ENCODE measurements around the gene GAB2.
A peak's percentile ranks its signal among the peaks of the same experiment; 100 is the strongest.
"Not testable (repeated sequence)": the region's sequence is repeated elsewhere in the genome, so short reads cannot be mapped to it uniquely, and the experiment has no call there.

Gene GAB2

DNA sequence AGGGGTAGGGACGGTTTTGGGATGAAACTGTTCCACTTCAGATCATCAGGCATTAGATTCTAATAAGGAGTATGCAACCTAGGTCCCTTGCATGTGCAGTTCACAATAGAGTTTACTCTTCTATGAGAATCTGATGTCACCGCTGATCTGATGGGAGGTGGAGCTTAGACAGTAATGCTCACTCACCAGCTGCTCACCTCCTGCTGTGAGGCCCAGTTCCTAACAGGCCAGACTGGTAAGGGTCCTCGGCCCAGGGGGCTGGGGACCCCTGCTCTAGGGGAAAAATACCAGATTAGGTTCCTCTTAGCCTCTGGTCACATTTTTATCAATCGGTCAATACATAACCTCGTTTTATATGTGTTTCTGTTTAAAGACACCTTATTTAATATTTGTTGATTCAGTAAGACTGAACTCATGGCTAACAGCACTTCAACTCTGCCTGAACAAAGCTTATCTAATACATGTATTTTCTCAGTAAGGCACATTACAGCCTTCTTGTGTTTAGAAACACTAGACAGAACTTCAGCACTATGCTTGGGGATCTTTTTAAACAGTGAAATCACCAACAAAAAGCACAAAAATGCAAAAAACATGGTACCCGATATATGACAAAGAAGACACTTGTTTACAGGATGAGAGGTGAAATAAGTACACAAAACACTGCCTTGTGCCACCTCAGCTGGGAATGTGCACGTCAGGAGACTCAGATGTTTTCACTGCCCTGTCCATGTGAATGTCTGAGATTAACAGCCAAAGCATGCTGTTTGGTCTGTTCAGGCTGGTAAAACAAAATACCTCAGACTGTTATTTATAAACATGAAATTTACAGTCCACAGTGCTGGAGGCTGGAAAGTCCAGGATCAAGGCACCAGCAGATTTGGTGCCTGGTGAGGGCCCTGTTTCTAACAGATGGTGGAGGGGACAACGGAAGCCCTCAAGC lies 121.4 kb downstream of the GAB2 start:
- Histone ChIP-seq H3K27ac (ENCODE audit: low read length) (peak overlapping the region; percentile 88), H3K27me3 (ENCODE audit: insufficient read depth, low read length, poor library complexity) (no peaks in the 10 kb centered on the region), H3K36me3 (ENCODE audit: insufficient read depth, low read length) (peaks cover 16% of the 10 kb centered on the region), H3K4me1 (ENCODE audit: insufficient read depth, low read length) (peaks cover 94% of the 10 kb centered on the region), H3K79me2 (ENCODE audit: insufficient read depth, low read length) (peaks cover 79% of the 10 kb centered on the region), H3K9me3 (ENCODE audit: insufficient read depth, low read length, severe bottlenecking) (no peaks in the 10 kb centered on the region), H3K4me3 (ENCODE audit: low read depth in 1 of 2, low read length in 2 of 2) (no peak overlapping the region), H4K20me1 (ENCODE audit: insufficient read depth, low read length) (no peaks in the 10 kb centered on the region), H3K9ac (ENCODE audit: low read depth, low read length) (peak overlapping the region; percentile 12; the same call in 1 of the 2 replicates), H3K4me2 (ENCODE audit: insufficient read depth, low read length) (no peak overlapping the region), H2AFZ (ENCODE audit: low read depth, low read length) (no peak overlapping the region)
- TF ChIP-seq, protein P1, sequence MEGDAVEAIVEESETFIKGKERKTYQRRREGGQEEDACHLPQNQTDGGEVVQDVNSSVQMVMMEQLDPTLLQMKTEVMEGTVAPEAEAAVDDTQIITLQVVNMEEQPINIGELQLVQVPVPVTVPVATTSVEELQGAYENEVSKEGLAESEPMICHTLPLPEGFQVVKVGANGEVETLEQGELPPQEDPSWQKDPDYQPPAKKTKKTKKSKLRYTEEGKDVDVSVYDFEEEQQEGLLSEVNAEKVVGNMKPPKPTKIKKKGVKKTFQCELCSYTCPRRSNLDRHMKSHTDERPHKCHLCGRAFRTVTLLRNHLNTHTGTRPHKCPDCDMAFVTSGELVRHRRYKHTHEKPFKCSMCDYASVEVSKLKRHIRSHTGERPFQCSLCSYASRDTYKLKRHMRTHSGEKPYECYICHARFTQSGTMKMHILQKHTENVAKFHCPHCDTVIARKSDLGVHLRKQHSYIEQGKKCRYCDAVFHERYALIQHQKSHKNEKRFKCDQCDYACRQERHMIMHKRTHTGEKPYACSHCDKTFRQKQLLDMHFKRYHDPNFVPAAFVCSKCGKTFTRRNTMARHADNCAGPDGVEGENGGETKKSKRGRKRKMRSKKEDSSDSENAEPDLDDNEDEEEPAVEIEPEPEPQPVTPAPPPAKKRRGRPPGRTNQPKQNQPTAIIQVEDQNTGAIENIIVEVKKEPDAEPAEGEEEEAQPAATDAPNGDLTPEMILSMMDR (IDR thresholded peaks at IDR 0.05; ENCODE audit: borderline replicate concordance, extremely low read depth, low read length, poor library complexity, severe bottlenecking), result no peak
- no peak for TF ChIP-seq EZH2 (IDR thresholded peaks at IDR 0.05; ENCODE audit: borderline replicate concordance, low read depth, low read length, severe bottlenecking)
- ATAC-seq (ENCODE audit: insufficient read depth, low read depth) (no peak), DNase-seq (peak; percentile 42)

DNA sequence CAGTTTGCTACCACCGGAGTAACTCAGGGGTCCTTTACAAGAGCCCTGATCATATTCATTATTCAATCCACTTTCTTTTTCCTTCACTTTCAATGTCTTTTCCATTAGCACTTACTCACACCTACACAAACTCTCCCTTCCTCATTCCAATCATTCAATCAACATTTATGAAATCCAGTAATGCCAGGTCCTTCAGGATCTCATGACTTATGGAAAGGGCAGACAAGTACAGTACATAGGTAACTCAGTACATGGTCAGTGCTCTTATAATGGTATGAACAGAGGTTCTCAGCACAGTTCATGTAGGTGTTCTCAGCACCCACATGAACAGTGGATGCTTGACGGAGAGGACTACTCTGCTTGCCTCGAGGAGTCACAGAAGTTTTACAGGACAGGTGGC lies 122.3 kb downstream of the GAB2 start:
- peaks cover 94% of the 10 kb centered on the region for H3K4me1 ChIP-seq (ENCODE audit: insufficient read depth, low read length)
- peaks cover 75% of the 10 kb centered on the region for H3K79me2 ChIP-seq (ENCODE audit: insufficient read depth, low read length)
- H3K36me3 ChIP-seq (ENCODE audit: insufficient read depth, low read length), result peaks cover 16% of the 10 kb centered on the region
- H3K27ac ChIP-seq (ENCODE audit: low read length), result peak overlapping the region; percentile 88
- no peaks in the 10 kb centered on the region for H4K20me1 ChIP-seq (ENCODE audit: insufficient read depth, low read length)
- H3K9ac ChIP-seq (ENCODE audit: low read depth, low read length), result no peak overlapping the region
- ATAC-seq (ENCODE audit: insufficient read depth, low read depth), result no peak
- no peak overlapping the region for H3K4me3 ChIP-seq (ENCODE audit: low read depth in 1 of 2, low read length in 2 of 2)
- no peaks in the 10 kb centered on the region for H3K9me3 ChIP-seq (ENCODE audit: insufficient read depth, low read length, severe bottlenecking)
- H3K4me2 ChIP-seq (ENCODE audit: insufficient read depth, low read length), result no peak overlapping the region
- no peak for DNase-seq
- no peak overlapping the region for H2AFZ ChIP-seq (ENCODE audit: low read depth, low read length)
- H3K27me3 ChIP-seq (ENCODE audit: insufficient read depth, low read length, poor library complexity), result no peaks in the 10 kb centered on the region
- TF ChIP-seq, protein P1 (IDR thresholded peaks at IDR 0.05; ENCODE audit: borderline replicate concordance, extremely low read depth, low read length, poor library complexity, severe bottlenecking), result no peak
- no peak for TF ChIP-seq EZH2 (IDR thresholded peaks at IDR 0.05; ENCODE audit: borderline replicate concordance, low read depth, low read length, severe bottlenecking)

DNA sequence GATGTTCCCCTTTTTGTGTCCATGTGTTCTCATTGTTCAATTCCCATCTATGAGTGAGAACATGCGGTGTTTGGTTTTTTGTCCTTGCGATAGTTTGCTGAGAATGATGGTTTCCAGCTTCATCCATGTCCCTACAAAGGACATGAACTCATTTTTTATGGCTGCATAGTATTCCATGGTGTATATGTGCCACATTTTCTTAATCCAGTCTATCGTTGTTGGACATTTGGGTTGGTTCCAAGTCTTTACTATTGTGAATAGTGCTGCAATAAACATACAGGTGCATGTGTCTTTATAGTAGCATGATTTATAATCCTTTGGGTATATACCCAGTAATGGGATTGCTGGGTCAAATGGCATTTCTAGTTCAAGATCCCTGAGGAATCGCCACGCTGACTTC lies 123.5 kb downstream of the GAB2 start:
- not testable (repeated sequence) for H3K4me2 ChIP-seq (ENCODE audit: insufficient read depth, low read length); H4K20me1 ChIP-seq (ENCODE audit: insufficient read depth, low read length); DNase-seq; H2AFZ ChIP-seq (ENCODE audit: low read depth, low read length); H3K27me3 ChIP-seq (ENCODE audit: insufficient read depth, low read length, poor library complexity); ATAC-seq (ENCODE audit: insufficient read depth, low read depth); H3K9me3 ChIP-seq (ENCODE audit: insufficient read depth, low read length, severe bottlenecking); H3K4me3 ChIP-seq (ENCODE audit: low read depth in 1 of 2, low read length in 2 of 2)
- H3K79me2 ChIP-seq (ENCODE audit: insufficient read depth, low read length), result peaks cover 72% of the 10 kb centered on the region
- H3K27ac ChIP-seq (ENCODE audit: low read length), result peak overlapping the region; percentile 95; the same call in 1 of the 2 replicates
- H3K4me1 ChIP-seq (ENCODE audit: insufficient read depth, low read length), result peaks cover 94% of the 10 kb centered on the region
- peak overlapping the region; percentile 64; the same call in 1 of the 2 replicates for H3K9ac ChIP-seq (ENCODE audit: low read depth, low read length)
- H3K36me3 ChIP-seq (ENCODE audit: insufficient read depth, low read length), result peaks cover 16% of the 10 kb centered on the region

DNA sequence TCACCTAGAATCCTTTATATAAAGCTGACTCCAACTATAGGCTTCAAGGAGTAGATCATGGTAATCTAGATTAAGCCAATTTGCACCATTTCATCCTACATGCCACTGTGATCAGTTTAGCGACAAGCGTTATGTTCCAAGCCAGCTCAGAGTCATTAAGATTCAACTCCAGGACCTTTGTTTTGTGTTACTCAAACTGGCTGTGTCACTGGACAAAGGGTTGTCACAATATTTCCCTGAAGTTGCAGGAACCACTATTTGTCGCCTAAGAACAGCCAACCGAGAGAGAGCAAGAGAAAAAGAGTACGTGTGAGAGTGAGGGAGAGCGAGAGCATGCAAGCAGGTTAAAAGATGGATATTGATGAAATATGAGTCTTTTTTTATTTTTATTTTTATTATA lies 124.1 kb downstream of the GAB2 start:
- peak overlapping the region; percentile 47 for H3K4me2 ChIP-seq (ENCODE audit: insufficient read depth, low read length)
- H3K9me3 ChIP-seq (ENCODE audit: insufficient read depth, low read length, severe bottlenecking), result no peaks in the 10 kb centered on the region
- peaks cover 94% of the 10 kb centered on the region for H3K4me1 ChIP-seq (ENCODE audit: insufficient read depth, low read length)
- DNase-seq, result no peak
- no peaks in the 10 kb centered on the region for H4K20me1 ChIP-seq (ENCODE audit: insufficient read depth, low read length)
- H3K4me3 ChIP-seq (ENCODE audit: low read depth in 1 of 2, low read length in 2 of 2), result peak overlapping the region in 1 of 2 experiments; percentile 21; a peak in 1 of 4 replicates
- peaks cover 72% of the 10 kb centered on the region for H3K79me2 ChIP-seq (ENCODE audit: insufficient read depth, low read length)
- H3K36me3 ChIP-seq (ENCODE audit: insufficient read depth, low read length), result peaks cover 19% of the 10 kb centered on the region
- H2AFZ ChIP-seq (ENCODE audit: low read depth, low read length), result no peak overlapping the region
- peak overlapping the region; percentile 64 for H3K9ac ChIP-seq (ENCODE audit: low read depth, low read length)
- ATAC-seq (ENCODE audit: insufficient read depth, low read depth), result no peak
- H3K27ac ChIP-seq (ENCODE audit: low read length), result peak overlapping the region; percentile 95
- no peaks in the 10 kb centered on the region for H3K27me3 ChIP-seq (ENCODE audit: insufficient read depth, low read length, poor library complexity)
- no peak for TF ChIP-seq EZH2 (IDR thresholded peaks at IDR 0.05; ENCODE audit: borderline replicate concordance, low read depth, low read length, severe bottlenecking)
- TF ChIP-seq, protein P1 (IDR thresholded peaks at IDR 0.05; ENCODE audit: borderline replicate concordance, extremely low read depth, low read length, poor library complexity, severe bottlenecking), result no peak

Data from DND-41 (cell line).